NCI-H524 treated with DMSO at 0.1 percent for 48 hours (cell line): Measurements from ENCODE around the gene TLE4.

Experiments
- DNase-seq: peaks from one replicate; lab custom pipeline; 2025; lab: John Stamatoyannopoulos, UW

Gene TLE4

GRCh38 chr9:79572032-79572607, 355 bp downstream of the TLE4 start:
- DNase-seq, result no peak

GRCh38 chr9:79572608-79573411, 1.0 kb downstream of the TLE4 start:
- DNase-seq, result no peak

GRCh38 chr9:79573412-79573923, 1.7 kb downstream of the TLE4 start:
- DNase-seq, result no peak

- DNase-seq, result no peak
These were observed 2.4 kb downstream of the TLE4 start for GRCh38 chr9:79574136-79574535.

- DNase-seq, result no peak
These were observed 3.0 kb downstream of the TLE4 start for GRCh38 chr9:79574781-79575180.

- no peak for DNase-seq
These were observed 3.8 kb downstream of the TLE4 start for GRCh38 chr9:79575547-79575946.

- no peak for DNase-seq
These were observed 6.4 kb downstream of the TLE4 start for GRCh38 chr9:79577969-79578723.

- DNase-seq, result no peak
These were observed 7.1 kb downstream of the TLE4 start for GRCh38 chr9:79578891-79579290.

GRCh38 chr9:79579624-79580023, 7.9 kb downstream of the TLE4 start:
- no peak for DNase-seq

GRCh38 chr9:79580055-79580454, 8.3 kb downstream of the TLE4 start:
- DNase-seq, result no peak

GRCh38 chr9:79581388-79581787, 9.6 kb downstream of the TLE4 start:
- DNase-seq, result no peak

GRCh38 chr9:79581794-79582193, 10.0 kb downstream of the TLE4 start:
- no peak for DNase-seq

GRCh38 chr9:79583952-79584654, 12.3 kb downstream of the TLE4 start:
- no peak for DNase-seq

- no peak for DNase-seq
These were observed 12.9 kb downstream of the TLE4 start for GRCh38 chr9:79584655-79584982.

- DNase-seq, result no peak
These were observed 16.9 kb downstream of the TLE4 start for GRCh38 chr9:79588488-79589223.

- no peak for DNase-seq
These were observed 19.7 kb downstream of the TLE4 start for GRCh38 chr9:79591458-79591857.

GRCh38 chr9:79592726-79593493, 21.1 kb downstream of the TLE4 start:
- DNase-seq, result no peak

- DNase-seq, result no peak
These were observed 27.0 kb downstream of the TLE4 start for GRCh38 chr9:79598562-79599345.

- no peak for DNase-seq
These were observed 28.7 kb downstream of the TLE4 start for GRCh38 chr9:79600466-79600865.
